HEK293 (cell line): ENCODE measurements around the gene TARS3.
"Not testable (repeated sequence)": the region's sequence is repeated elsewhere in the genome, so short reads cannot be mapped to it uniquely, and the experiment has no call there.

Experiments used
- CTCF ChIA-PET: fragments of 350-600 bp; formaldehyde crosslinking; extraction: SDS; loops from one replicate; lab custom pipeline; 2021; ENCODE audit warnings: antibody characterized with exemption; lab: Yijun Ruan, JAX
- POLR2A ChIA-PET: fragments of 300-600 bp; formaldehyde crosslinking; extraction: SDS; loops from one replicate; lab custom pipeline; 2020; ENCODE audit warnings: antibody characterized with exemption, inconsistent platforms; lab: Yijun Ruan, JAX
- H3K27ac ChIP-seq: fragments of 200-500 bp; sonication (Bioruptor generic); 2 replicates; pipeline ENCODE4 v1.5.1; 2014; ENCODE audit warnings: low read depth, low read length, control low read depth, inconsistent platforms; ENCODE audit errors: extremely low read depth
- H3K36me3 ChIP-seq, 2 experiments: fragments of 200-500 bp in 1 of 2; sonication (Bioruptor generic) in 1 of 2; 1 replicate in 1 of 2; 2 replicates in 1 of 2; pipeline ENCODE4 v1.5.1; 2014 to 2017; ENCODE audit warnings: inconsistent platforms in 2 of 2, low read length in 2 of 2; ENCODE audit not compliant: control insufficient read depth in 2 of 2, insufficient read depth in 1 of 2
- H3K4me1 ChIP-seq: fragments of 200-500 bp; sonication (Bioruptor generic); 2 replicates; pipeline ENCODE4 v1.5.1; 2014; ENCODE audit warnings: mild to moderate bottlenecking, low read length, inconsistent platforms; ENCODE audit not compliant: control insufficient read depth, insufficient read depth
- H3K4me3 ChIP-seq: 2 replicates; pipeline ENCODE4 v1.5.1; 2011; ENCODE audit warnings: low read depth, mild to moderate bottlenecking, control low read depth, low read length, moderate library complexity
- H3K9me3 ChIP-seq: fragments of 200-500 bp; sonication (Bioruptor generic); 2 replicates; pipeline ENCODE4 v1.5.1; 2014; ENCODE audit warnings: low read depth, low read length, inconsistent platforms; ENCODE audit not compliant: control insufficient read depth, insufficient read depth
- BCL6B ChIP-seq: fragments of 450-650 bp; formaldehyde crosslinking; IDR thresholded peaks from 2 replicates; pipeline ENCODE4 v1.5.1; 2017; ENCODE audit warnings: missing biosample characterization, missing genetic modification characterization
- IKZF3 ChIP-seq: fragments of 450-650 bp; IDR thresholded peaks from 2 replicates; pipeline ENCODE4 v1.5.0; 2018; ENCODE audit warnings: missing biosample characterization, mild to moderate bottlenecking, missing genetic modification characterization, moderate library complexity
- INSM2 ChIP-seq: fragments of 450-650 bp; formaldehyde crosslinking; IDR thresholded peaks from 2 replicates; pipeline ENCODE4 v1.5.1; 2016; ENCODE audit warnings: missing biosample characterization, missing genetic modification characterization
- KLF10 ChIP-seq: fragments of 450-650 bp; IDR thresholded peaks from 2 replicates; pipeline ENCODE4 v1.5.1; 2018; ENCODE audit warnings: missing biosample characterization, mild to moderate bottlenecking, missing genetic modification characterization
- OVOL3 ChIP-seq: fragments of 450-650 bp; formaldehyde crosslinking; IDR thresholded peaks from 2 replicates; pipeline ENCODE4 v1.5.1; 2016; ENCODE audit warnings: missing biosample characterization, missing genetic modification characterization
- SCRT2 ChIP-seq: fragments of 450-650 bp; formaldehyde crosslinking; IDR thresholded peaks from 2 replicates; pipeline ENCODE4 v1.5.1; 2016; ENCODE audit warnings: missing biosample characterization, missing genetic modification characterization
- ZBTB21 ChIP-seq: fragments of 450-650 bp; formaldehyde crosslinking; IDR thresholded peaks from 2 replicates; pipeline ENCODE4 v1.5.1; 2017; ENCODE audit warnings: missing biosample characterization, missing genetic modification characterization
- ZBTB49 ChIP-seq: fragments of 450-650 bp; formaldehyde crosslinking; IDR thresholded peaks from 2 replicates; pipeline ENCODE4 v1.5.1; 2016; ENCODE audit warnings: missing biosample characterization, missing genetic modification characterization, low read depth
- ZEB2 ChIP-seq: fragments of 450-650 bp; formaldehyde crosslinking; IDR thresholded peaks from 2 replicates; pipeline ENCODE4 v1.5.1; 2016; ENCODE audit warnings: missing biosample characterization, missing genetic modification characterization
- ZFP3 ChIP-seq: fragments of 450-650 bp; formaldehyde crosslinking; IDR thresholded peaks from 2 replicates; pipeline ENCODE4 v1.5.1; 2016; ENCODE audit warnings: low read depth, missing biosample characterization, missing genetic modification characterization
- ZFP69B ChIP-seq: fragments of 450-650 bp; formaldehyde crosslinking; IDR thresholded peaks from 2 replicates; pipeline ENCODE4 v1.5.1; 2016; ENCODE audit warnings: missing biosample characterization, missing genetic modification characterization
- ZIC2 ChIP-seq: fragments of 450-650 bp; formaldehyde crosslinking; IDR thresholded peaks from 2 replicates; pipeline ENCODE4 v1.5.1; 2016; ENCODE audit warnings: missing biosample characterization, missing genetic modification characterization
- ZNF121 ChIP-seq: fragments of 450-650 bp; formaldehyde crosslinking; IDR thresholded peaks from 2 replicates; pipeline ENCODE4 v1.5.1; 2016; ENCODE audit warnings: missing biosample characterization, missing genetic modification characterization
- ZNF157 ChIP-seq: fragments of 450-650 bp; formaldehyde crosslinking; IDR thresholded peaks from 2 replicates; pipeline ENCODE4 v1.5.1; 2016; ENCODE audit warnings: missing biosample characterization, missing genetic modification characterization
- ZNF324 ChIP-seq: fragments of 450-650 bp; formaldehyde crosslinking; IDR thresholded peaks from 2 replicates; pipeline ENCODE4 v1.5.1; 2016; ENCODE audit warnings: missing biosample characterization, missing genetic modification characterization
- ZNF449 ChIP-seq: fragments of 450-650 bp; formaldehyde crosslinking; IDR thresholded peaks from 2 replicates; pipeline ENCODE4 v1.5.1; 2017; ENCODE audit warnings: missing biosample characterization, mild to moderate bottlenecking, missing genetic modification characterization, moderate library complexity
- ZNF548 ChIP-seq: fragments of 450-650 bp; formaldehyde crosslinking; IDR thresholded peaks from 2 replicates; pipeline ENCODE4 v1.5.1; 2016; ENCODE audit warnings: missing biosample characterization, missing genetic modification characterization
- ZNF558 ChIP-seq: fragments of 450-650 bp; formaldehyde crosslinking; IDR thresholded peaks from 2 replicates; pipeline ENCODE4 v1.5.1; 2016; ENCODE audit warnings: missing biosample characterization, missing genetic modification characterization
- ZNF571 ChIP-seq: fragments of 450-650 bp; formaldehyde crosslinking; IDR thresholded peaks from 2 replicates; pipeline ENCODE4 v1.5.0; 2017; ENCODE audit warnings: missing biosample characterization, missing genetic modification characterization
- ZNF621 ChIP-seq: fragments of 450-650 bp; formaldehyde crosslinking; IDR thresholded peaks from 2 replicates; pipeline ENCODE4 v1.5.1; 2017; ENCODE audit warnings: missing biosample characterization, missing genetic modification characterization
- ZNF658 ChIP-seq: fragments of 450-650 bp; formaldehyde crosslinking; IDR thresholded peaks from 2 replicates; pipeline ENCODE4; 2016; ENCODE audit warnings: missing biosample characterization, missing genetic modification characterization
- ZNF660 ChIP-seq: fragments of 450-650 bp; IDR thresholded peaks from 2 replicates; pipeline ENCODE4 v1.5.1; 2018; ENCODE audit warnings: missing biosample characterization, mild to moderate bottlenecking, missing genetic modification characterization
- ZNF677 ChIP-seq: fragments of 450-650 bp; IDR thresholded peaks from 2 replicates; pipeline ENCODE4 v1.5.0; 2018; ENCODE audit warnings: missing biosample characterization, mild to moderate bottlenecking, missing genetic modification characterization, moderate library complexity
- ZNF76 ChIP-seq: fragments of 450-650 bp; formaldehyde crosslinking; IDR thresholded peaks from 2 replicates; pipeline ENCODE4; 2016; ENCODE audit warnings: low read depth, missing biosample characterization, missing genetic modification characterization, borderline replicate concordance
- ZNF830 ChIP-seq: fragments of 450-650 bp; IDR thresholded peaks from 2 replicates; pipeline ENCODE4 v1.5.0; 2018; ENCODE audit warnings: missing biosample characterization, missing genetic modification characterization, low read depth, mild to moderate bottlenecking, moderate library complexity

The TARS3 gene

GRCh38 chr15:101633356-101633755 is 90.9 kb downstream of the TARS3 start:
- Histone ChIP-seq H3K36me3 (peaks cover 0 to 7% of the 10 kb centered on the region in 2 experiments; a peak in 2 of 3 replicates), H3K9me3 (no peaks in the 10 kb centered on the region), H3K4me3 (no peak overlapping the region), H3K4me1 (peaks cover 4% of the 10 kb centered on the region; the same call in 1 of the 2 replicates), H3K27ac (no peak overlapping the region)
- TF ChIP-seq SCRT2 (tag by site-specific recombination) = no peak
- TF ChIP-seq ZBTB49 (tag by site-specific recombination) = no peak
- TF ChIP-seq ZEB2 (tag by site-specific recombination) = no peak
- TF ChIP-seq ZNF830 (tag by site-specific recombination) = no peak
- TF ChIP-seq ZNF548 (tag by site-specific recombination) = no peak
- ChIA-PET CTCF (interaction anchor here (0.7 to 1.0 kb wide), 2 partner anchors 8 to 13 kb away, joined by 3 to 7 read pairs; no protein-coding TSS in a partner anchor), POLR2A (no interaction called here)

- H3K36me3 ChIP-seq, H3K9me3 ChIP-seq, H3K4me1 ChIP-seq, POLR2A ChIA-PET, H3K4me3 ChIP-seq, CTCF ChIA-PET, H3K27ac ChIP-seq: not testable (repeated sequence)
These were observed 97.5 kb downstream of the TARS3 start for GRCh38 chr15:101626729-101627128.

GRCh38 chr15:101625980-101626379 is 98.3 kb downstream of the TARS3 start:
- no peaks in the 10 kb centered on the region for H3K4me1 ChIP-seq
- peaks cover 0 to 8% of the 10 kb centered on the region in 2 experiments; a peak in 1 of 3 replicates for H3K36me3 ChIP-seq
- H3K27ac ChIP-seq = no peak overlapping the region
- H3K9me3 ChIP-seq = no peaks in the 10 kb centered on the region
- TF ChIP-seq ZNF660 (tag by site-specific recombination) = no peak
- no peak for TF ChIP-seq ZFP69B (tag by site-specific recombination)
- TF ChIP-seq ZNF558 = no peak
- TF ChIP-seq ZNF621 (tag by site-specific recombination) = no peak
- TF ChIP-seq ZNF677 (tag by site-specific recombination) = no peak
- no peak for TF ChIP-seq BCL6B
- TF ChIP-seq ZNF449 (tag by site-specific recombination) = no peak
- TF ChIP-seq ZNF658 = no peak
- no peak for TF ChIP-seq INSM2 (tag by site-specific recombination)
- no peak for TF ChIP-seq OVOL3 (tag by site-specific recombination)
- TF ChIP-seq ZIC2 (tag by site-specific recombination) = no peak
- TF ChIP-seq ZBTB21 (tag by site-specific recombination) = no peak
- TF ChIP-seq ZNF157 (tag by site-specific recombination) = no peak
- no peak for TF ChIP-seq ZFP3 (tag by site-specific recombination)
- no peak for TF ChIP-seq ZNF121 (tag by site-specific recombination)
- no peak for TF ChIP-seq ZNF324 (tag by site-specific recombination)
- TF ChIP-seq IKZF3 (tag by site-specific recombination) = no peak
- TF ChIP-seq KLF10 (tag by site-specific recombination) = no peak
- TF ChIP-seq ZNF76 (tag by site-specific recombination) = no peak
- TF ChIP-seq ZNF571 (tag by site-specific recombination) = no peak
- H3K4me3 ChIP-seq = no peak overlapping the region
- CTCF ChIA-PET = interaction anchor here (7.4 kb wide), 1 partner anchor 15 kb away, joined by 61 read pairs; no protein-coding TSS in a partner anchor
- POLR2A ChIA-PET = no interaction called here
